B cell (primary cell): Measurements from ENCODE around the gene TMEM222.

Experiments used
- EZH2 ChIP-seq: IDR thresholded peaks from 2 replicates; pipeline ENCODE4 v1.6.1; 2012; ENCODE audit warnings: borderline replicate concordance, low read depth, mild to moderate bottlenecking, moderate library complexity, low read length; ENCODE audit not compliant: insufficient read depth, poor library complexity, severe bottlenecking
- TF ChIP-seq, protein P1 (sequence below): fragments of 200-600 bp; IDR thresholded peaks from one replicate; pipeline ENCODE4 v1.8.0; 2022; ENCODE audit warnings: antibody characterized with exemption, mild to moderate bottlenecking

DNA sequence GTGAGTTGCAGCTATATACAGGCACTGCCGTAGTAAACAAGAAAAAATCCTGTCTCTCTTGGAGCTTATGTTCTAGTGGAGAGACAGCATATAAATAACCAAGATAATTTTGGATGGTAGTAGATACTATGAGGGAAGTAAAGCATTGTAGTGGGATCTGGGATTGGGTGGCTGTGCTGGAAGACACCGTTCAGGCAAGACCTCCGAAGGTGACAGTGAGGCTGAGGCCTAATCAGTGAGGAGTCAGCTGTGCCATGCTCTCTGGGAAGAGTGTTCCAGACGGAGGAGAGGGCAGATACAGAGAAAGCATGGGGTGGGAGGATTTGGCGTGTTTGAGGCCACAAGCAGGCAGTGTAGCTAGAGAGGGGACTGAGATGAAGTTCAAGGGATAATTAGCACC, 6.0 kb downstream of the TMEM222 start:
- TF ChIP-seq, protein P1, sequence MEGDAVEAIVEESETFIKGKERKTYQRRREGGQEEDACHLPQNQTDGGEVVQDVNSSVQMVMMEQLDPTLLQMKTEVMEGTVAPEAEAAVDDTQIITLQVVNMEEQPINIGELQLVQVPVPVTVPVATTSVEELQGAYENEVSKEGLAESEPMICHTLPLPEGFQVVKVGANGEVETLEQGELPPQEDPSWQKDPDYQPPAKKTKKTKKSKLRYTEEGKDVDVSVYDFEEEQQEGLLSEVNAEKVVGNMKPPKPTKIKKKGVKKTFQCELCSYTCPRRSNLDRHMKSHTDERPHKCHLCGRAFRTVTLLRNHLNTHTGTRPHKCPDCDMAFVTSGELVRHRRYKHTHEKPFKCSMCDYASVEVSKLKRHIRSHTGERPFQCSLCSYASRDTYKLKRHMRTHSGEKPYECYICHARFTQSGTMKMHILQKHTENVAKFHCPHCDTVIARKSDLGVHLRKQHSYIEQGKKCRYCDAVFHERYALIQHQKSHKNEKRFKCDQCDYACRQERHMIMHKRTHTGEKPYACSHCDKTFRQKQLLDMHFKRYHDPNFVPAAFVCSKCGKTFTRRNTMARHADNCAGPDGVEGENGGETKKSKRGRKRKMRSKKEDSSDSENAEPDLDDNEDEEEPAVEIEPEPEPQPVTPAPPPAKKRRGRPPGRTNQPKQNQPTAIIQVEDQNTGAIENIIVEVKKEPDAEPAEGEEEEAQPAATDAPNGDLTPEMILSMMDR = no peak
- no peak for TF ChIP-seq EZH2
